MM.1S (cell line): ENCODE data around the gene ZIC4.

Experiments
- EZH2 ChIP-seq: fragments of 300-600 bp; sonication (generic); optimal IDR thresholded peaks from 2 replicates; pipeline ENCODE3; 2017; ENCODE audit warnings: low read depth, mild to moderate bottlenecking, antibody characterized with exemption, low read length, mixed read lengths
- TF ChIP-seq, protein P1 (sequence below): fragments of 300-600 bp; sonication (generic); IDR thresholded peaks from 2 replicates; pipeline ENCODE4 v1.5.1; 2016; ENCODE audit warnings: antibody characterized with exemption, low read length, mixed read lengths

- TF ChIP-seq, protein P1, sequence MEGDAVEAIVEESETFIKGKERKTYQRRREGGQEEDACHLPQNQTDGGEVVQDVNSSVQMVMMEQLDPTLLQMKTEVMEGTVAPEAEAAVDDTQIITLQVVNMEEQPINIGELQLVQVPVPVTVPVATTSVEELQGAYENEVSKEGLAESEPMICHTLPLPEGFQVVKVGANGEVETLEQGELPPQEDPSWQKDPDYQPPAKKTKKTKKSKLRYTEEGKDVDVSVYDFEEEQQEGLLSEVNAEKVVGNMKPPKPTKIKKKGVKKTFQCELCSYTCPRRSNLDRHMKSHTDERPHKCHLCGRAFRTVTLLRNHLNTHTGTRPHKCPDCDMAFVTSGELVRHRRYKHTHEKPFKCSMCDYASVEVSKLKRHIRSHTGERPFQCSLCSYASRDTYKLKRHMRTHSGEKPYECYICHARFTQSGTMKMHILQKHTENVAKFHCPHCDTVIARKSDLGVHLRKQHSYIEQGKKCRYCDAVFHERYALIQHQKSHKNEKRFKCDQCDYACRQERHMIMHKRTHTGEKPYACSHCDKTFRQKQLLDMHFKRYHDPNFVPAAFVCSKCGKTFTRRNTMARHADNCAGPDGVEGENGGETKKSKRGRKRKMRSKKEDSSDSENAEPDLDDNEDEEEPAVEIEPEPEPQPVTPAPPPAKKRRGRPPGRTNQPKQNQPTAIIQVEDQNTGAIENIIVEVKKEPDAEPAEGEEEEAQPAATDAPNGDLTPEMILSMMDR, result no peak
- no peak for TF ChIP-seq EZH2
Measured at GRCh38 chr3:147397155-147397874, 9.0 kb downstream of the ZIC4 start.
